HG03520 (cell line): ENCODE results near the gene PSEN2.
"Not testable (repeated sequence)": the region's sequence is repeated elsewhere in the genome, so short reads cannot be mapped to it uniquely, and the experiment has no call there.

Source experiments
- ATAC-seq: cut with Tn5 transposase; IDR thresholded peaks from one replicate; pipeline ENCODE4 v1.9.1; 2021; ENCODE audit warnings: mild to moderate bottlenecking, moderate library complexity; ENCODE audit not compliant: unreplicated experiment

PSEN2 gene

GRCh38 chr1:226870401-226871279 is at the start of gene PSEN2:
PSEN2 (plus strand) TSS chr1:226870616; CDS start chr1:226881908, 11,292 bp downstream.
- peak; percentile 88 for ATAC-seq

- ATAC-seq: no peak
Observed at GRCh38 chr1:226820941-226821718, 49.3 kb upstream of the PSEN2 start.

- no peak for ATAC-seq
Observed at GRCh38 chr1:226821719-226822085, 48.7 kb upstream of the PSEN2 start.

GRCh38 chr1:226823643-226824042 is 46.8 kb upstream of the PSEN2 start:
- ATAC-seq: no peak

- ATAC-seq: no peak
Observed at GRCh38 chr1:226825037-226825745, 45.2 kb upstream of the PSEN2 start.

GRCh38 chr1:226825746-226826100 is 44.7 kb upstream of the PSEN2 start:
- ATAC-seq: no peak

- no peak for ATAC-seq
Observed at GRCh38 chr1:226826479-226827261, 43.7 kb upstream of the PSEN2 start.

GRCh38 chr1:226827458-226827857 is 43.0 kb upstream of the PSEN2 start:
- ATAC-seq: no peak

- peak; percentile 98 for ATAC-seq
Observed at GRCh38 chr1:226827968-226828513, 42.4 kb upstream of the PSEN2 start.

GRCh38 chr1:226829105-226829504 is 41.3 kb upstream of the PSEN2 start:
- ATAC-seq: no peak

- no peak for ATAC-seq
Observed at GRCh38 chr1:226831953-226832352, 38.5 kb upstream of the PSEN2 start.

GRCh38 chr1:226832613-226833012 is 37.8 kb upstream of the PSEN2 start:
- no peak for ATAC-seq

GRCh38 chr1:226834179-226834578 is 36.2 kb upstream of the PSEN2 start:
- ATAC-seq: not testable (repeated sequence)

GRCh38 chr1:226835396-226835795 is 35.0 kb upstream of the PSEN2 start:
- ATAC-seq: not testable (repeated sequence)

- ATAC-seq: not testable (repeated sequence)
Observed at GRCh38 chr1:226837966-226838365, 32.5 kb upstream of the PSEN2 start.

- no peak for ATAC-seq
Observed at GRCh38 chr1:226838456-226838855, 32.0 kb upstream of the PSEN2 start.

GRCh38 chr1:226845624-226846023 is 24.8 kb upstream of the PSEN2 start:
- ATAC-seq: no peak

GRCh38 chr1:226846786-226847185 is 23.6 kb upstream of the PSEN2 start:
- no peak for ATAC-seq

GRCh38 chr1:226854548-226854947 is 15.9 kb upstream of the PSEN2 start:
- not testable (repeated sequence) for ATAC-seq

GRCh38 chr1:226862890-226863289 is 7.5 kb upstream of the PSEN2 start:
- ATAC-seq: no peak
